ENCODE results near the gene TMEM221. TPM values are rescaled to one million over a fixed set of nuclear protein-coding genes. Genes with fewer than 3 reads are reported as not detected.

TMEM221 gene
- total and polyA plus RNA-seq, 9 of the 15 experiments (the other 6 are each of a cell fraction or from before 2014, with no cell fraction given): 0.06 to 0.35 TPM; not detected in 7

- TF ChIP-seq EWSR1 (IDR thresholded peaks at IDR 0.05; ENCODE audit: borderline replicate concordance, low read depth, partially characterized antibody) (no peak), MLX (CRISPR knock-in tag; conservative IDR thresholded peaks at IDR 0.05) (no peak), CHD4 (IDR thresholded peaks at IDR 0.05; ENCODE audit: insufficient read depth, insufficient replicate concordance, low read depth, low read length, poor library complexity, severe bottlenecking) (no peak), MNT (conservative IDR thresholded peaks at IDR 0.05) (peak; percentile 94 to 96), TSC22D4 (tag; IDR thresholded peaks at IDR 0.05) (no peak), E4F1 (CRISPR knock-in tag; IDR thresholded peaks at IDR 0.05; ENCODE audit: borderline replicate concordance) (no peak), USF1 (CRISPR knock-in tag; IDR thresholded peaks at IDR 0.05) (peak; percentile 75), GABPB1 (CRISPR knock-in tag; IDR thresholded peaks at IDR 0.05) (peak; percentile 99), HNRNPK (IDR thresholded peaks at IDR 0.05; ENCODE audit: low read depth, low read length, poor library complexity, severe bottlenecking) (no peak), ZEB2 (IDR thresholded peaks at IDR 0.05) (no peak), ZNF586 (CRISPR knock-in tag; conservative IDR thresholded peaks at IDR 0.05) (no peak), SIN3A (IDR thresholded peaks at IDR 0.05; ENCODE audit: borderline replicate concordance in 2 of 2, control insufficient read depth in 1 of 2, low read depth in 2 of 2, low read length in 2 of 2) (peak in 1 of 2 experiments; percentile 72; a peak in 1 of 4 replicates), ATF2 (CRISPR knock-in tag; IDR thresholded peaks at IDR 0.05) (no peak), TAF1 (IDR thresholded peaks at IDR 0.05; ENCODE audit: control insufficient read depth, extremely low read depth, insufficient read depth, low read length, severe bottlenecking) (peak; percentile 42), ZFP36 (IDR thresholded peaks at IDR 0.05; ENCODE audit: low read depth, low read length, partially characterized antibody) (peak; percentile 96), LARP7 (IDR thresholded peaks at IDR 0.05) (no peak)
Observed at GRCh38 chr19:17419621-17420474, 28.6 kb downstream of the TMEM221 start, which contains the start of gene MVB12A (continued).

Measured in K562 (cell line).